Dendritic cell treated with granulocyte-macrophage colony-stimulating factor and Interleukin-4, amounts not matched to agents 40 ng/mL and 50 ng/mL, for 4 days (primary cell): ENCODE measurements around the gene RFC4.
"Not testable (repeated sequence)": the region's sequence is repeated elsewhere in the genome, so short reads cannot be mapped to it uniquely, and the experiment has no call there.

Experiments used
- H3K27ac Mint-ChIP-seq: one replicate; pipeline ENCODE4 v1.8.0; 2022; ENCODE audit warnings: mild to moderate bottlenecking, mixed read lengths
- H3K27me3 Mint-ChIP-seq: one replicate; pipeline ENCODE4 v1.8.0; 2022; ENCODE audit warnings: mild to moderate bottlenecking, mixed read lengths
- H3K36me3 Mint-ChIP-seq: one replicate; pipeline ENCODE4 v1.8.0; 2022; ENCODE audit warnings: low read depth, mixed read lengths
- H3K4me1 Mint-ChIP-seq: one replicate; pipeline ENCODE4 v1.8.0; 2022; ENCODE audit warnings: low read depth, mixed read lengths
- H3K4me3 Mint-ChIP-seq: one replicate; pipeline ENCODE4 v1.8.0; 2022; ENCODE audit warnings: mild to moderate bottlenecking, moderate library complexity, mixed read lengths
- H3K9me3 Mint-ChIP-seq: one replicate; pipeline ENCODE4 v1.8.0; 2022; ENCODE audit warnings: mixed read lengths
- intact Hi-C: fragments of 100-400 bp; cut with micrococcal nuclease; formaldehyde crosslinking; loops from one replicate; pipeline ENCODE4 v1.15.0; 2022

RFC4 gene

DNA sequence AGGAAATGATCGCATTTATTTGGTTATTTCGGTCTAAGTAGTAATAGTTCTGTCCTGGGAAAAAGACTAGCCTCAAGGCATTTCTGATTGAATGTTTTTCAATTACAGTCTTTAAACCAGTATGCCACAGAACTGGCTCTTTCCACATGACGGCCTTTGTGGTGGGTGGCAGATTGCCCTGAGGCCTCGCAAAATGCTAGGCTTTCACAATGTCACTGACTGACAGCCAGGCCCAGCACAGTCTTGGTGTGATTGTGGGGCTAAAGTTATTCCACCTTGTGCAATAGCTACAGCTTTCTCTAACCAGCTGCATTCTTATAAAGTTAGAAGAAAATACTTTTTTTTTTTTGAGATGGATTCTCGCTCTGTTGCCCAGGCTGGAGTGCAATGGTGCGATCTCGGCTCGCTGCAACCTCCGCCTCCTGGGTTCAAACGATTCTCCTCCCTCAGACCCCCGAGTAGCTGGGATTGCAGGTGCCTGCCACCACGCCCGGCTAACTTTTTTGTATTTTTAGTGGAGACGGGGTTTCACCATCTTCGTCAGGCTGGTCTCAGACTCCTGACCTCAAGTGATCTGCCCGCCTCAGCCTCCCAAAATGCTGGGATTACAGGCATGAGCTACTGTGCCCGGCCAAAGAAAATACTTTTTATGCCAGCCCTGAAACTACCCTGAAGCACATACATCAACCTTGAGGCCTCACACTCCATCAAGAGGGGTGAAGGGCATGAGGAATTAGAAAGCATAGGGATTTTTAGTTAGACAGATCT, 33.8 kb upstream of the RFC4 start:
- Mint-ChIP-seq H3K36me3 (no peaks in the 10 kb centered on the region), H3K4me3 (no peak overlapping the region), H3K27ac (peak overlapping the region; percentile 28), H3K4me1 (peaks cover 44% of the 10 kb centered on the region), H3K9me3 (no peaks in the 10 kb centered on the region), H3K27me3 (peaks cover 1% of the 10 kb centered on the region)
- intact Hi-C loops, result no loop called here

GRCh38 chr3:186832276-186832675, 26.0 kb upstream of the RFC4 start:
- peaks cover 43% of the 10 kb centered on the region for H3K4me1 Mint-ChIP-seq
- H3K36me3 Mint-ChIP-seq, result peaks cover 11% of the 10 kb centered on the region
- peaks cover 27% of the 10 kb centered on the region for H3K27me3 Mint-ChIP-seq
- peak overlapping the region; percentile 96 for H3K27ac Mint-ChIP-seq
- H3K9me3 Mint-ChIP-seq, result no peaks in the 10 kb centered on the region
- no peak overlapping the region for H3K4me3 Mint-ChIP-seq
- intact Hi-C loops, result no loop called here

GRCh38 chr3:186831798-186832197, 25.5 kb upstream of the RFC4 start:
- peaks cover 43% of the 10 kb centered on the region for H3K4me1 Mint-ChIP-seq
- H3K27ac Mint-ChIP-seq, result peak overlapping the region; percentile 96
- H3K9me3 Mint-ChIP-seq, result no peaks in the 10 kb centered on the region
- H3K36me3 Mint-ChIP-seq, result peaks cover 16% of the 10 kb centered on the region
- intact Hi-C loops, result no loop called here
- peak overlapping the region; percentile 1 for H3K4me3 Mint-ChIP-seq
- H3K27me3 Mint-ChIP-seq, result peaks cover 27% of the 10 kb centered on the region

DNA sequence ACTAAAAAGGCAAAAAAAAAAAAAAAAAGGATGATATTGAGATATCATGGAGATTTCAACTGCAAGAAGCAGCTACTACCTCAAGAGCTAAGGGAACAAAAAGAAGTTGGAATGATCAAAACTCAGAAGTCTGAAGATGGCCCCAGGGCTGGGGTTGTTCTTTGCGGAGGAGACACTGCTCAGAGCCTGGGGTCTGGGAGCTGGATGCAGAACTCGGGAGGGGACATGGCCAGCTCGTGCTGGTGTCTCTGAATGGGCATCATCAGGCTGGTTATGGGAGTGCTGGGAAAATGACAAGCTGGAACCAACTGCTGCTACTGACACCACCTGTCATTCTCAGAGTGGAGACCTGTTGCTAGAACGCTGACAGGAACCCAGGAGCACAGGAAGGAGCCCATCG, 22.1 kb upstream of the RFC4 start:
- peak overlapping the region; percentile 96 for H3K4me3 Mint-ChIP-seq
- peaks cover 68% of the 10 kb centered on the region for H3K4me1 Mint-ChIP-seq
- peaks cover 52% of the 10 kb centered on the region for H3K27me3 Mint-ChIP-seq
- H3K27ac Mint-ChIP-seq, result peak overlapping the region; percentile 96
- H3K36me3 Mint-ChIP-seq, result peaks cover 47% of the 10 kb centered on the region
- intact Hi-C loops, result no loop called here
- no peaks in the 10 kb centered on the region for H3K9me3 Mint-ChIP-seq

GRCh38 chr3:186826976-186827857, 20.9 kb upstream of the RFC4 start:
- H3K27ac Mint-ChIP-seq, result peak overlapping the region; percentile 96
- no peaks in the 10 kb centered on the region for H3K9me3 Mint-ChIP-seq
- H3K27me3 Mint-ChIP-seq, result peaks cover 52% of the 10 kb centered on the region
- peaks cover 64% of the 10 kb centered on the region for H3K4me1 Mint-ChIP-seq
- H3K36me3 Mint-ChIP-seq, result peaks cover 54% of the 10 kb centered on the region
- intact Hi-C loops, result loop anchor here (1.0 kb wide), 1 partner anchor 103 kb away; the partner anchor contains the start of gene ST6GAL1
- peak overlapping the region; percentile 96 for H3K4me3 Mint-ChIP-seq

GRCh38 chr3:186826410-186826975, 20.2 kb upstream of the RFC4 start:
- Mint-ChIP-seq H3K9me3 (no peaks in the 10 kb centered on the region), H3K27me3 (peaks cover 47% of the 10 kb centered on the region), H3K27ac (peak overlapping the region; percentile 96), H3K4me3 (peak overlapping the region; percentile 96), H3K36me3 (peaks cover 49% of the 10 kb centered on the region), H3K4me1 (peaks cover 64% of the 10 kb centered on the region)
- intact Hi-C loops, result no loop called here

GRCh38 chr3:186825872-186826409, 19.7 kb upstream of the RFC4 start:
- intact Hi-C loops, result loop anchor here (2.0 kb wide), 1 partner anchor 19 kb away; the partner anchor contains the start of gene RFC4

GRCh38 chr3:186825294-186825821, 19.1 kb upstream of the RFC4 start:
- Mint-ChIP-seq H3K4me1 (peaks cover 58% of the 10 kb centered on the region), H3K27ac (peak overlapping the region; percentile 96), H3K9me3 (no peaks in the 10 kb centered on the region), H3K27me3 (peaks cover 39% of the 10 kb centered on the region), H3K4me3 (peak overlapping the region; percentile 96), H3K36me3 (peaks cover 53% of the 10 kb centered on the region)
- intact Hi-C loops, result loop anchor here (2.0 kb wide), 1 partner anchor 19 kb away; the partner anchor contains the start of gene RFC4

More at GRCh38 chr3:186825872-186826409, 19.7 kb upstream of the RFC4 start:
- H3K27me3 Mint-ChIP-seq, result peaks cover 45% of the 10 kb centered on the region
- peaks cover 49% of the 10 kb centered on the region for H3K36me3 Mint-ChIP-seq
- H3K27ac Mint-ChIP-seq, result peak overlapping the region; percentile 96
- H3K4me1 Mint-ChIP-seq, result peaks cover 63% of the 10 kb centered on the region
- H3K4me3 Mint-ChIP-seq, result peak overlapping the region; percentile 96
- no peaks in the 10 kb centered on the region for H3K9me3 Mint-ChIP-seq

GRCh38 chr3:186824430-186825139, 18.3 kb upstream of the RFC4 start:
- Mint-ChIP-seq H3K27me3 (peaks cover 33% of the 10 kb centered on the region), H3K9me3 (no peaks in the 10 kb centered on the region), H3K4me1 (peaks cover 50% of the 10 kb centered on the region), H3K36me3 (peaks cover 61% of the 10 kb centered on the region), H3K27ac (peak overlapping the region; percentile 96), H3K4me3 (peak overlapping the region; percentile 96)
- intact Hi-C loops, result loop anchor here (2.0 to 5.0 kb wide), 2 partner anchors 18 to 37 kb away; partner anchors contain the start of gene RFC4

- Mint-ChIP-seq H3K27ac (no peak overlapping the region), H3K27me3 (peaks cover 31% of the 10 kb centered on the region), H3K9me3 (no peaks in the 10 kb centered on the region), H3K4me1 (peaks cover 44% of the 10 kb centered on the region), H3K36me3 (peaks cover 71% of the 10 kb centered on the region), H3K4me3 (peak overlapping the region; percentile 34)
- intact Hi-C loops, result loop anchor here (5.0 kb wide), 1 partner anchor 36 kb away; no protein-coding TSS in a partner anchor
Measured at GRCh38 chr3:186823386-186823785, 17.1 kb upstream of the RFC4 start.

DNA sequence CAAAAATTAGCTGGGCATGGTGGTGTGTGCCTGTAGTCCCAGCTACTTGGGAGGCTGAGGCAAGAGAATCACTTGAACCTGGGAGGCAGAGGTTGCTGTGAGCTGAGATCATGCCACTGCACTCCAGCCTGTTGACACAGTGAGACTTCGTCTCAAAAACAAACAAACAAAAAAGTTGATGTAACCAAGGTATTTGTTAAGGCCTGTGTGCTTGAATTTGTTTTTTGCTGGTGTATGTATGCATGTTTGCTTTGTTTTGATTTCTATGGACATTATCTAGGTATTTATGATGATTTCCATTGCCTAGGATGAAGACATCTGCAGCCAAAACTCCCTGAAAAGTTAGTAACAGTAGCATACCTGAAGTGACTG, 16.1 kb upstream of the RFC4 start:
- not testable (repeated sequence) for H3K9me3 Mint-ChIP-seq, H3K27ac Mint-ChIP-seq
- Mint-ChIP-seq H3K4me1 (peaks cover 49% of the 10 kb centered on the region), H3K36me3 (peaks cover 77% of the 10 kb centered on the region), H3K4me3 (peak overlapping the region; percentile 34), H3K27me3 (peaks cover 28% of the 10 kb centered on the region)
- intact Hi-C loops, result loop anchor here (5.0 kb wide), 1 partner anchor 35 kb away; no protein-coding TSS in a partner anchor

DNA sequence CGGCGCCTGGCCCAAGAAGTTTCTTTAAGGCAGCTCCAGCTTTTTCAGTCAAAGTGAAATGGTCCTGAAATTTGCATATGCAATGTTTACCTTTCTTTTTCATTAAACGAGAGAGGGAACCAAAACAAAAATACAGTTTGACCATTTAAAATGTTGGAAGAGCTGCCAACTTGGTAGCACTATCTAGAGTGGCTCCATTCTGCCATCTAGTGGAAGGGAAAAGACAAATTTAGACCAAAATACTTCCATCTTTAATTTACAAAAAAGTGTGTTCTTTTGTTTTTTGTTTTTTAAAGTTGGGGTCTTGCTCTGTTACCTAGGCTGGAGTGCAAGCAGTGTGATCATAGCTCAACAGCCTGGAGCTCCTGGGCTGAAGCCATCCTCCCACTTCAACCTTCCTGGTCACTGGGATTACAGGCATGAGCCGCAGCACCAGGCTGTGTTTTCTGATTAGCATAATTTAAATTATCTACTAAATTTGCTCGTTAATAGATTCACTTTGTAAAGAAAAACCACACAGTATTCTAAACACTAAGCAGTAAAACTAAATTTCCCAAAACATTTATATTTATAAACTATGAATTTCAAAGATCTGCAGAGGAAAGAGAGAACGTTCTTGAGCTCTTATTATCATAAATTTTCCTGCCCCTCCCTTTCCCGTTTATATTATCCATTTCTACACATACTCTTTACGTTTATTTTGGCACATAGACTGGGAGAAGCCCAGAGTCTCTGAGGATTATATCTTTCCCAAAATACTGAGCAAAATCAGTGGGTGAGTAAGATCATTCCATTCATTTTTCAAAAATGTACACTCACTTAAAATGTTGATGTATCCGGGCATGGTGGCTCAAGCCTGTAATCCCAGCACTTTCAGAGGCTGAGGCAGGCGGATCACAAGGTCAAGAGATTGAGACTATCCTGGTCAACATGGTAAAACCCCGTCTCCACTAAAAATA, 15.4 kb upstream of the RFC4 start:
- intact Hi-C loops, result loop anchor here (2.0 to 5.0 kb wide), 2 partner anchors 34 to 207 kb away; no protein-coding TSS in a partner anchor
- H3K27ac Mint-ChIP-seq, result no peak overlapping the region
- H3K4me3 Mint-ChIP-seq, result no peak overlapping the region
- H3K4me1 Mint-ChIP-seq, result peaks cover 50% of the 10 kb centered on the region
- H3K36me3 Mint-ChIP-seq, result peaks cover 76% of the 10 kb centered on the region
- peaks cover 28% of the 10 kb centered on the region for H3K27me3 Mint-ChIP-seq
- H3K9me3 Mint-ChIP-seq, result no peaks in the 10 kb centered on the region
